Measurements from ENCODE around the gene ARHGAP9. TPM values are rescaled to one million over a fixed set of nuclear protein-coding genes. Genes with fewer than 3 reads are reported as not detected.

Gene ARHGAP9
- total and polyA plus RNA-seq, 2 experiments from 2014 or later: 0.11 to 0.61 TPM

DNA sequence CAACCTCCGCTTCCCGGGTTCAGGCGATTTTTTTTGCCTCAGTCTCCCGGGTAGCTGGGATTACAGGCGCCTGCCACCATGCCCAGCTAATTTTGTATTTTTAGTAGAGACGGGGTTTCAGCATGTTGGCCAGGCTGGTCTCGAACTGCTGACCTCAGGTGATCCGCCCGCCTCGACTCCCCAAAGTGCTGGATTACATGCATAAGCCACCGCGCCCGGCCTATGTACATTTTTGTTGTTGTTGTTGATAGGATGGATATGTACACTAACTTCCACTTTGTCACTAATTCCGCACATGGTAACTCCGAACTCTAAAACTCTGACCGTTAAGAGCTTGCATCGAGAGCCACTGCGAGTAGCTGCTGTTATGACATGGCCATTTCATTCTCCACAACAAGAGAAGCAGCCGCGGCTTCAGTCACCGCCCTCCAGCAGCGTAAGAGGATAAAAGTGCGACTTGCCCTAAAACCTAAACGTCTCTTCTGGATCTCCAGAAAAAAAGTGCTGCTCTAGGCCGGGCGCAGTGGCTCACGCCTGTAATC lies 7.5 kb upstream of the ARHGAP9 start:
- peaks cover 11% of the 10 kb centered on the region for H3F3A ChIP-seq (ENCODE audit: insufficient read depth)
- no peak for DNase-seq
- H3K9ac ChIP-seq: peak overlapping the region; percentile 89; the same call in 1 of the 2 replicates
- WGBS, 2 experiments (ENCODE audit: low coverage in 1 of 2, low lambda C conversion rate in 2 of 2, missing lambda C conversion rate in 2 of 2): 91% methylated on average over 25 to 27 of the region's 27 CpGs
- H3K79me2 ChIP-seq (ENCODE audit: insufficient read depth): peaks cover 43% of the 10 kb centered on the region
- H3K36me3 ChIP-seq (ENCODE audit: low read depth): peaks cover 31% of the 10 kb centered on the region
- peak overlapping the region; percentile 96 for H3K4me2 ChIP-seq (ENCODE audit: unreplicated experiment)
- peak overlapping the region; percentile 81 for H2AFZ ChIP-seq
- peaks cover 11% of the 10 kb centered on the region for H3K4me1 ChIP-seq (ENCODE audit: insufficient read depth)
- H3K4me3 ChIP-seq: peak overlapping the region; percentile 97; the same call in 1 of the 2 replicates
- TF ChIP-seq EZH2 (IDR thresholded peaks at IDR 0.05; ENCODE audit: insufficient read depth, poor library complexity, severe bottlenecking): no peak
- TF ChIP-seq EZH2phosphoT487 (IDR thresholded peaks at IDR 0.05; ENCODE audit: insufficient read depth, low read depth): no peak
- no peaks in the 10 kb centered on the region for H4K20me1 ChIP-seq (ENCODE audit: insufficient read depth)
- no peaks in the 10 kb centered on the region for H3K9me3 ChIP-seq (ENCODE audit: low read depth)
- H3K9me2 ChIP-seq (ENCODE audit: insufficient read depth): no peaks in the 10 kb centered on the region
- H3K27ac ChIP-seq: no peak overlapping the region
- in situ Hi-C loops (cut with MboI): no loop called here
- no peaks in the 10 kb centered on the region for H3K27me3 ChIP-seq (replicated peaks; ENCODE audit: insufficient read depth)

DNA sequence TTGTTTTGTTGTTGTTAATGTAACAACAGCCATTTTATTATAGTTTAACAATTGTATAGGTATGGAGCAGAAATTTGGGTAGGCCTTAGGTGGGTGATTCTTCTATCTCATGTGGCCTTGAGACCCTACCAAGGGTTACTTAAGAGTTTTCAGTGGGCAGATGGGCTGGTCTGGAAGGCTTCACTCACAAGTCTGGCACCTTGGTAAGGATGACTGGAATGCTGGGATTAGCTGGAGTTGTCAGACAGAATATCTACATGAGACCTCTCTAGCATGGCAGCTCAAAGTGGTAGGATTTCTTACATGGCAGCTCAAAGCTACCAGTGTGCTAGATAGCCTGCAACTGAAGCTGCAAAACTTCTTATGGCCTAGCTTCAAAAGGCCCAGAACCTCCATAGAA lies 6.0 kb upstream of the ARHGAP9 start:
- Histone ChIP-seq H3K4me3 (no peak overlapping the region), H3K9ac (no peak overlapping the region), H3K27me3 (replicated peaks; ENCODE audit: insufficient read depth) (peaks cover 3% of the 10 kb centered on the region; the same call in 1 of the 2 replicates), H3F3A (ENCODE audit: insufficient read depth) (peaks cover 11% of the 10 kb centered on the region), H3K4me1 (ENCODE audit: insufficient read depth) (peaks cover 11% of the 10 kb centered on the region), H4K20me1 (ENCODE audit: insufficient read depth) (no peaks in the 10 kb centered on the region), H3K27ac (no peak overlapping the region), H3K9me3 (ENCODE audit: low read depth) (no peaks in the 10 kb centered on the region), H3K36me3 (ENCODE audit: low read depth) (peaks cover 18% of the 10 kb centered on the region), H3K79me2 (ENCODE audit: insufficient read depth) (peaks cover 30% of the 10 kb centered on the region), H2AFZ (no peak overlapping the region), H3K9me2 (ENCODE audit: insufficient read depth) (no peaks in the 10 kb centered on the region), H3K4me2 (ENCODE audit: unreplicated experiment) (no peak overlapping the region)
- no peak for TF ChIP-seq EZH2 (IDR thresholded peaks at IDR 0.05; ENCODE audit: insufficient read depth, poor library complexity, severe bottlenecking)
- TF ChIP-seq EZH2phosphoT487 (IDR thresholded peaks at IDR 0.05; ENCODE audit: insufficient read depth, low read depth): no peak
- in situ Hi-C loops (cut with MboI): no loop called here
- DNase-seq: no peak

DNA sequence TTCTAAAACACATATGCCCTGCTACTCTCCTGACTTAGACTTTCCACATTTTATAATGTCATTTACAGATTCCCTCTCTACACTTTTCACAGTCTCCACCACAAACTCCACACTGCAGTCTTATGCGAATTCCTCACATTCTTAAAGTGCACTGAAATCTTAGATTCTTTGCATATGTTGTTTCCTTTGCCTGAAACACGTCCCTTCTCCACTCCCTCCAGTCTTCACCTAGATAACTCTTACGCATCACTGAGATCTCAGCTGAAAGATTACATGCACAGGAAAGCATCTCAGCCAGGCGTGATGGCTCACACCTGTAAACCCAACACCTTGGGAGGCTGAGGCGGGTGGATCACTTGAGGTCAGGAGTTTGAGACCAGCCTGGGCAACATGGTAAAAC lies 3.8 kb upstream of the ARHGAP9 start:
- H3K79me2 ChIP-seq (ENCODE audit: insufficient read depth): peaks cover 8% of the 10 kb centered on the region
- no peaks in the 10 kb centered on the region for H3K9me2 ChIP-seq (ENCODE audit: insufficient read depth)
- no peak overlapping the region for H3K27ac ChIP-seq
- H3K9ac ChIP-seq: peak overlapping the region; percentile 13; the same call in 1 of the 2 replicates
- 0 out of 2 replicates have a peak, but pooled peaks cover 7% of the 10 kb centered on the region for H3K4me1 ChIP-seq (ENCODE audit: insufficient read depth)
- TF ChIP-seq EZH2 (IDR thresholded peaks at IDR 0.05; ENCODE audit: insufficient read depth, poor library complexity, severe bottlenecking) (no peak), EZH2phosphoT487 (IDR thresholded peaks at IDR 0.05; ENCODE audit: insufficient read depth, low read depth) (no peak)
- in situ Hi-C loops (cut with MboI): no loop called here
- peaks cover 11% of the 10 kb centered on the region for H3K27me3 ChIP-seq (replicated peaks; ENCODE audit: insufficient read depth)
- no peak overlapping the region for H3K4me3 ChIP-seq
- H3K4me2 ChIP-seq (ENCODE audit: unreplicated experiment): peak overlapping the region; percentile 27
- H4K20me1 ChIP-seq (ENCODE audit: insufficient read depth): no peaks in the 10 kb centered on the region
- no peaks in the 10 kb centered on the region for H3K9me3 ChIP-seq (ENCODE audit: low read depth)
- DNase-seq: peak; percentile 46
- 30 to 33% methylated on average over 5 of the region's 5 CpGs for WGBS, 2 experiments (ENCODE audit: low coverage in 1 of 2, low lambda C conversion rate in 2 of 2, missing lambda C conversion rate in 2 of 2)
- H2AFZ ChIP-seq: peak overlapping the region; percentile 29; the same call in 1 of the 2 replicates
- peaks cover 8% of the 10 kb centered on the region for H3F3A ChIP-seq (ENCODE audit: insufficient read depth)
- no peaks in the 10 kb centered on the region for H3K36me3 ChIP-seq (ENCODE audit: low read depth)

DNA sequence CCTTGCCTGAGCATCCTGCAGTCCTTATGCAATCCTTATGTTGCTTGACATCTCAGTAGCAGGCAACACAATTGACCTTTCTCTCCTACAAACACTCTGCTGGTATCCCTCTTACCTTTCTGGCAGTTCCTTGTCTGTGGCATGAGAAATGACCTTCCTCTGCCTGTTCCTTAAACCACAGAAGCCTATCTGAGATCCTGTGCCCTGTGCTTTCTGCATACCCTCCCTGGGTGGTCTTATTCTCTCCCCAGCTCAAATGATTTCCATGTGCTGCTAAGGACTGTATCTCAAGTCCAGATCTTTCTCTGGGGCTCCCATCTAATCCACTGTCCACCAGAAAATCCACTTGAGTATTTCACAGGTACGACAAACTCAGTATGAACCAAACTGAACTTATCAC lies 2.0 kb upstream of the ARHGAP9 start:
- H3K9me3 ChIP-seq (ENCODE audit: low read depth): no peaks in the 10 kb centered on the region
- no peaks in the 10 kb centered on the region for H3K79me2 ChIP-seq (ENCODE audit: insufficient read depth)
- H3K9ac ChIP-seq: no peak overlapping the region
- no peak overlapping the region for H3K4me2 ChIP-seq (ENCODE audit: unreplicated experiment)
- H3K9me2 ChIP-seq (ENCODE audit: insufficient read depth): no peaks in the 10 kb centered on the region
- TF ChIP-seq EZH2phosphoT487 (IDR thresholded peaks at IDR 0.05; ENCODE audit: insufficient read depth, low read depth): no peak
- no peak for TF ChIP-seq EZH2 (IDR thresholded peaks at IDR 0.05; ENCODE audit: insufficient read depth, poor library complexity, severe bottlenecking)
- peaks cover 8% of the 10 kb centered on the region for H3F3A ChIP-seq (ENCODE audit: insufficient read depth)
- peaks cover 12% of the 10 kb centered on the region for H3K27me3 ChIP-seq (replicated peaks; ENCODE audit: insufficient read depth)
- WGBS, 2 experiments (ENCODE audit: low coverage in 1 of 2, low lambda C conversion rate in 2 of 2, missing lambda C conversion rate in 2 of 2): 11 to 17% methylated on average over 1 of the region's 1 CpG
- no peak overlapping the region for H3K4me3 ChIP-seq
- in situ Hi-C loops (cut with MboI): no loop called here
- H3K4me1 ChIP-seq (ENCODE audit: insufficient read depth): 0 out of 2 replicates have a peak, but pooled peaks cover 7% of the 10 kb centered on the region
- no peak overlapping the region for H3K27ac ChIP-seq
- DNase-seq: no peak
- H4K20me1 ChIP-seq (ENCODE audit: insufficient read depth): no peaks in the 10 kb centered on the region
- H3K36me3 ChIP-seq (ENCODE audit: low read depth): no peaks in the 10 kb centered on the region
- H2AFZ ChIP-seq: no peak overlapping the region

Data from GM23248 (cell line).